ENCODE results near the gene PXDN.

- TF ChIP-seq EZH2 (IDR thresholded peaks at IDR 0.05; ENCODE audit: borderline replicate concordance, low read depth, low read length, severe bottlenecking) (no peak), CTCF (IDR thresholded peaks at IDR 0.05; ENCODE audit: borderline replicate concordance, extremely low read depth, low read length, poor library complexity, severe bottlenecking) (no peak)
Measured at GRCh38 chr2:1665761-1666505, 78.4 kb downstream of the PXDN start.
